Smooth muscle cell of the umbilical artery (primary cell): ENCODE measurements around the gene COL27A1. TPM values are rescaled to one million over a fixed set of nuclear protein-coding genes. Genes with fewer than 3 reads are reported as not detected.

Experiments used
- total RNA-seq: library from RNA; depleted of rRNA; stranded (reverse); fragments of >200 nt; gene quantifications from 2 replicates; pipeline ENCODE4 v1.2.3, GENCODE V29; 2014

COL27A1 gene
- total RNA-seq = 11.3 and 19.4 TPM in 2 replicates

DNA sequence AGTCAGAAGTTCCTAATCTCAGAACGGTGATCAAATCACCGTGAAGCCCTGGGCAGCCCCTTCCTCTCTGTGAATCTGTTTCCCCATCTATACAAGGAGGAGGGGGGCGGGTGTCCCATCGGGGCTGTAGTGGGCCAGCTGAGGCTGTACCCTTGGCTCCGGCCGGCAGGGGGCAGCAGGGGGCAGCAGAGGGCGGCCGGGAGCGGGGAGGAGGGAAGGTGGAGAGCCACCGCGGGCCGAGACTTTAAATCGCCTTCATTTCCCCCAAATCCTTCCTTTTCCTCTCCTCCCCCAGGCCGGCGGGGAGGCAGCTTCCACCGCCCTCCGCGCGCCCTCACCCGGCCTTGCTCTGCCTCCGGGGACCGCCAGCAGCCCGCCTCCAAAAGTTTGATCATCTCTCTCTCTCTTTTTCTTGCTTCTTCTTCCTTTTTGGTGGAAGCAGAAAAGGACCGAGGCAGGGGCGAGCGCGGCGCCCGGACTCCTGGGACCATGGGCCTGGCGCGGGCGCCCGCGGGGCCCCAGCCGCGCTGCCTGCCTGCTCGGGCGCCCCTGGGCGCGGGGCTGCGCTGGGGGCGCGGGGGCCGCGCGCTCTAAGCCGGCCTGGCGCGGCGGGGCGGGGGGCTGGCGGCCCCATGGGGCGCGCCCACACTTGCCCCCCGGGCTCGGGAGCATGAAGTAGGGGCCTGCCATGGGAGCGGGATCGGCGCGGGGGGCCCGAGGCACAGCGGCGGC is at the start of gene COL27A1:
Gene COL27A1, plus strand, starts transcription at position 275 of the 732 bp plus-strand sequence. Its CDS starts 414 bp downstream, at position 689.

DNA sequence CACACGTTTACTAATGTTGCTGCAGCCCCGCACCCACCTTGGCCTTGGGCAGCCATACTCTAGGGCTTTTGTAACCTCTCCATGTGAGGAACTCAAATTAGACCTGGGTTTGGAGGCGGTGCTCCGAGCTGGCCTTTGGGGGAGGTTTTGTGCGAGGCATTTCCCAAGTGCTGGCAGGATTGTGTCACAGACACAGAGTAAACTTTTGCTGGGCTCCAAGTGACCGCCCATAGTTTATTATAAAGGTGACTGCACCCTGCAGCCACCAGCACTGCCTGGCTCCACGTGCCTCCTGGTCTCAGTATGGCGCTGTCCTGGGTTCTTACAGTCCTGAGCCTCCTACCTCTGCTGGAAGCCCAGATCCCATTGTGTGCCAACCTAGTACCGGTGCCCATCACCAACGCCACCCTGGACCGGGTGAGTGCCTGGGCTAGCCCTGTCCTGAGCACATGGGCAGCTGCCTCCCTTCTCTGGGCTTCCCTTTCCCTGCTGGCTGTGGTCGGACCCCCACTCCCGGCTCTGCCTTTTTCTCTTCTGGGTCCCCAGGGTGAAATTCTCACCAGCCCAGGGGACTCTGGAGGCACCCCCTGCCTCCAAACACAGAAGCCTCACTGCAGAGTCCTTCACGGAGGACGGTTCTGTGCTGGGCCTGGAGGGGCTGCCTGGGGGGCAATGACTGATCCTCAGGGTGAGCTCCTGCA is 167.6 kb downstream of the COL27A1 start, which contains the start of gene ORM1:
Gene ORM1, plus strand, starts transcription at position 268 of the 701 bp plus-strand sequence. Its CDS starts 36 bp downstream, at position 304.

DNA sequence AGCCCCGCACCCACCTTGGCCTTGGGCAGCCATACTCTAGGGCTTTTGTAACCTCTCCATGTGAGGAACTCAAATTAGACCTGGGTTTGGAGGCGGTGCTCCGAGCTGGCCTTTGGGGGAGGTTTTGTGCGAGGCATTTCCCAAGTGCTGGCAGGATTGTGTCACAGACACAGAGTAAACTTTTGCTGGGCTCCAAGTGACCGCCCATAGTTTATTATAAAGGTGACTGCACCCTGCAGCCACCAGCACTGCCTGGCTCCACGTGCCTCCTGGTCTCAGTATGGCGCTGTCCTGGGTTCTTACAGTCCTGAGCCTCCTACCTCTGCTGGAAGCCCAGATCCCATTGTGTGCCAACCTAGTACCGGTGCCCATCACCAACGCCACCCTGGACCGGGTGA is 174.3 kb downstream of the COL27A1 start, which contains the start of gene ORM2:
Gene ORM2, plus strand, starts transcription at position 245 of the 398 bp plus-strand sequence. Its CDS starts 36 bp downstream, at position 281.

Other genes with a start within 250 kb of the COL27A1 start
- not detected in 2 replicates for gene AMBP, start 77.2 kb upstream of the COL27A1 start, total RNA-seq
- not detected in 2 replicates for gene KIF12, start 56.2 kb upstream of the COL27A1 start, total RNA-seq
- not detected in 2 replicates for gene ORM1, start 167.6 kb downstream of the COL27A1 start, total RNA-seq
- not detected in 2 replicates for gene ORM2, start 174.3 kb downstream of the COL27A1 start, total RNA-seq
- 6.3 and 7.7 TPM in 2 replicates for gene AKNA, start 232.4 kb downstream of the COL27A1 start, total RNA-seq